GM18873 (cell line): ENCODE results near the gene SIRPB1.
"Not testable (repeated sequence)": the region's sequence is repeated elsewhere in the genome, so short reads cannot be mapped to it uniquely, and the experiment has no call there.

Experiments
- ATAC-seq: cut with Tn5 transposase; IDR thresholded peaks from one replicate; pipeline ENCODE4 v1.9.1; 2021; ENCODE audit warnings: mild to moderate bottlenecking, moderate library complexity, moderate number of reproducible peaks; ENCODE audit not compliant: unreplicated experiment, low FRiP score

Gene SIRPB1

GRCh38 chr20:1619861-1620444, at the start of gene SIRPB1:
TSS of gene SIRPB1 (minus strand) at chr20:1620009. CDS start at chr20:1619944, 65 bp downstream.
- ATAC-seq: no peak

- no peak for ATAC-seq
These were observed 49.5 kb upstream of the SIRPB1 start for GRCh38 chr20:1669304-1669703.

GRCh38 chr20:1667502-1668085, 47.8 kb upstream of the SIRPB1 start:
- no peak for ATAC-seq

GRCh38 chr20:1666802-1667201, 47.0 kb upstream of the SIRPB1 start:
- no peak for ATAC-seq

GRCh38 chr20:1665345-1665744, 45.5 kb upstream of the SIRPB1 start:
- ATAC-seq: no peak

GRCh38 chr20:1664911-1665310, 45.1 kb upstream of the SIRPB1 start:
- ATAC-seq: no peak

- ATAC-seq: no peak
These were observed 44.1 kb upstream of the SIRPB1 start for GRCh38 chr20:1663917-1664316.

GRCh38 chr20:1661542-1662299, 41.9 kb upstream of the SIRPB1 start:
- no peak for ATAC-seq

- no peak for ATAC-seq
These were observed 40.4 kb upstream of the SIRPB1 start for GRCh38 chr20:1660246-1660645.

- no peak for ATAC-seq
These were observed 37.9 kb upstream of the SIRPB1 start, which contains the start of gene SIRPG for GRCh38 chr20:1657556-1658334. TSS of gene SIRPG (minus strand) at chr20:1657779. CDS start at chr20:1657714, 65 bp downstream.

GRCh38 chr20:1656844-1657243, 37.0 kb upstream of the SIRPB1 start:
- ATAC-seq: no peak

- no peak for ATAC-seq
These were observed 35.2 kb upstream of the SIRPB1 start for GRCh38 chr20:1654996-1655395.

- no peak for ATAC-seq
These were observed 33.2 kb upstream of the SIRPB1 start for GRCh38 chr20:1652960-1653359.

- ATAC-seq: no peak
These were observed 32.3 kb upstream of the SIRPB1 start for GRCh38 chr20:1652104-1652503.

- no peak for ATAC-seq
These were observed 31.7 kb upstream of the SIRPB1 start for GRCh38 chr20:1651268-1652058.

GRCh38 chr20:1648101-1648500, 28.3 kb upstream of the SIRPB1 start:
- ATAC-seq: no peak

- no peak for ATAC-seq
These were observed 27.2 kb upstream of the SIRPB1 start for GRCh38 chr20:1646975-1647431.

GRCh38 chr20:1644101-1644962, 24.5 kb upstream of the SIRPB1 start:
- no peak for ATAC-seq

- not testable (repeated sequence) for ATAC-seq
These were observed 18.8 kb upstream of the SIRPB1 start for GRCh38 chr20:1638643-1639042.
